CD4-positive, alpha-beta T cell (primary cell): ENCODE data around the gene SELPLG. TPM values are rescaled to one million over a fixed set of nuclear protein-coding genes. Genes with fewer than 3 reads are reported as not detected.

Experiments used
- ATAC-seq: fragments of 200-7000 bp; cut with Tn5 transposase; one replicate; pipeline ENCODE4 v1.10.0; 2022; ENCODE audit warnings: mild to moderate bottlenecking; ENCODE audit not compliant: poor library complexity
- CTCF ChIA-PET: fragments of 350-600 bp; sonication (Branson Sonifier 250); formaldehyde crosslinking; loops from one replicate; lab custom pipeline; 2021; ENCODE audit warnings: antibody characterized with exemption, inconsistent platforms; lab: Charles Lee
- POLR2A ChIA-PET: fragments of 350-600 bp; sonication (Branson Sonifier 250); formaldehyde crosslinking; loops from one replicate; lab custom pipeline; 2021; ENCODE audit warnings: antibody characterized with exemption, inconsistent platforms; lab: Charles Lee
- DNase-seq, 14 experiments: peaks; one replicate each; pipeline ENCODE4 v3.0.0-alpha.2; 2013 to 2020; ENCODE audit warnings: mixed read lengths in 2 of 14
- H3K27ac ChIP-seq, 2 donors: one replicate each; pipeline versions ENCODE4 v1.5.1 to v1.7.0; 2013; ENCODE audit warnings: low read length in 2 of 2, low read depth in 1 of 2, mild to moderate bottlenecking in 1 of 2
- H3K27me3 ChIP-seq, 2 experiments: 1 replicate in 1 of 2; 2 replicates in 1 of 2; pipeline versions ENCODE4 v1.6.1 to v1.7.0; 2013; ENCODE audit warnings: low read length in 2 of 2, control low read depth in 1 of 2, mild to moderate bottlenecking in 1 of 2, moderate library complexity in 1 of 2; ENCODE audit not compliant: insufficient read depth in 2 of 2, control insufficient read depth in 1 of 2
- H3K36me3 ChIP-seq: one replicate; pipeline ENCODE4 v1.6.1; 2013; ENCODE audit warnings: low read length, control low read depth; ENCODE audit not compliant: insufficient read depth
- H3K4me1 ChIP-seq: one replicate; pipeline ENCODE4 v1.6.1; 2013; ENCODE audit warnings: low read length, control low read depth; ENCODE audit not compliant: insufficient read depth
- H3K4me3 ChIP-seq: one replicate; pipeline ENCODE4 v1.5.1; 2013; ENCODE audit warnings: mild to moderate bottlenecking, low read length, moderate library complexity
- H3K9me3 ChIP-seq, 2 experiments: 1 replicate in 1 of 2; 2 replicates in 1 of 2; pipeline versions ENCODE4 v1.6.1 to v1.7.0; 2013; ENCODE audit warnings: low read length in 2 of 2, mild to moderate bottlenecking in 2 of 2, control low read depth in 1 of 2, moderate library complexity in 1 of 2; ENCODE audit not compliant: control insufficient read depth in 1 of 2, insufficient read depth in 1 of 2
- H3K27ac Mint-ChIP-seq: one replicate; pipeline ENCODE4 v1.8.0; 2020; ENCODE audit warnings: mixed read lengths
- H3K27me3 Mint-ChIP-seq: one replicate; pipeline ENCODE4 v1.8.0; 2021; ENCODE audit warnings: mixed read lengths
- H3K36me3 Mint-ChIP-seq: one replicate; pipeline ENCODE4 v1.8.0; 2021; ENCODE audit warnings: low read depth, mixed read lengths
- H3K4me1 Mint-ChIP-seq: one replicate; pipeline ENCODE4 v1.8.0; 2021; ENCODE audit warnings: low read depth, mixed read lengths
- H3K4me3 Mint-ChIP-seq: one replicate; pipeline ENCODE4 v1.8.0; 2020; ENCODE audit warnings: mild to moderate bottlenecking, mixed read lengths
- H3K9me3 Mint-ChIP-seq: one replicate; pipeline ENCODE4 v1.8.0; 2020; ENCODE audit warnings: mixed read lengths
- CTCF ChIP-seq: fragments of 200-600 bp; IDR thresholded peaks from one replicate; pipeline ENCODE4 v1.8.0; 2022; ENCODE audit warnings: antibody characterized with exemption, mild to moderate bottlenecking
- intact Hi-C, 2 experiments: fragments of 100-400 bp; cut with DNase I in 1 of 2; cut with micrococcal nuclease in 1 of 2; formaldehyde crosslinking; loops; one replicate each; pipeline versions ENCODE4 v1.15.1 to v1.9.0; 2023 to 2025; cut with DNase I, micrococcal nuclease
- total RNA-seq, 174 experiments: library from RNA in 2 of 174; stranded (reverse) in 2 of 174; gene quantifications; one replicate each; pipeline ENCODE4 v1.2.3 and lab custom pipeline; 2021 to 2026

Gene SELPLG
- total RNA-seq, 2 experiments from 2014 or later, result 25.7 to 27.8 TPM

GRCh38 chr12:108609537-108610335, 24.0 kb downstream of the SELPLG start:
- H3K4me3 ChIP-seq, result no peak overlapping the region
- H3K27ac ChIP-seq, result no peak overlapping the region
- no peak overlapping the region for H3K27ac Mint-ChIP-seq
- H3K9me3 ChIP-seq, result no peaks in the 10 kb centered on the region
- DNase-seq, result no peak
- H3K36me3 Mint-ChIP-seq, result no peaks in the 10 kb centered on the region
- no peaks in the 10 kb centered on the region for H3K36me3 ChIP-seq
- peaks cover 9% of the 10 kb centered on the region for H3K4me1 Mint-ChIP-seq
- POLR2A ChIA-PET, result interaction anchor here (0.7 to 1.9 kb wide), 3 partner anchors 8 to 41 kb away, joined by 3 to 7 read pairs (median 4); partner anchors contain the start of gene SELPLG
- ATAC-seq, result no peak
- intact Hi-C loops, result no loop called here
- no peak overlapping the region for H3K4me3 Mint-ChIP-seq
- no peak for TF ChIP-seq CTCF
- H3K27me3 Mint-ChIP-seq, result no peaks in the 10 kb centered on the region
- H3K27me3 ChIP-seq, result no peaks in the 10 kb centered on the region
- peaks cover 16% of the 10 kb centered on the region for H3K4me1 ChIP-seq
- no peaks in the 10 kb centered on the region for H3K9me3 Mint-ChIP-seq
- CTCF ChIA-PET, result no interaction called here

- Mint-ChIP-seq H3K36me3 (no peaks in the 10 kb centered on the region), H3K4me1 (peaks cover 9% of the 10 kb centered on the region), H3K9me3 (no peaks in the 10 kb centered on the region), H3K27ac (no peak overlapping the region), H3K4me3 (no peak overlapping the region), H3K27me3 (no peaks in the 10 kb centered on the region)
- ChIA-PET POLR2A (interaction anchor here (1.9 kb wide), 1 partner anchor 25 kb away, joined by 7 read pairs; the partner anchor contains the start of gene SELPLG), CTCF (no interaction called here)
- Histone ChIP-seq H3K27me3 (no peaks in the 10 kb centered on the region), H3K9me3 (no peaks in the 10 kb centered on the region), H3K27ac (no peak overlapping the region), H3K36me3 (no peaks in the 10 kb centered on the region), H3K4me1 (peaks cover 16% of the 10 kb centered on the region), H3K4me3 (no peak overlapping the region)
- DNase-seq (no peak), ATAC-seq (no peak)
- no peak for TF ChIP-seq CTCF
- intact Hi-C loops, result no loop called here
Observed at GRCh38 chr12:108608616-108609015, 25.1 kb downstream of the SELPLG start.

- CTCF ChIA-PET, result no interaction called here
Observed at GRCh38 chr12:108607981-108608600, 25.6 kb downstream of the SELPLG start.

More at GRCh38 chr12:108607981-108608600, 25.6 kb downstream of the SELPLG start:
- Mint-ChIP-seq H3K27ac (no peak overlapping the region), H3K4me3 (no peak overlapping the region), H3K36me3 (no peaks in the 10 kb centered on the region), H3K9me3 (no peaks in the 10 kb centered on the region), H3K27me3 (no peaks in the 10 kb centered on the region), H3K4me1 (peaks cover 9% of the 10 kb centered on the region)
- no peak for TF ChIP-seq CTCF
- H3K36me3 ChIP-seq, result no peaks in the 10 kb centered on the region
- H3K27ac ChIP-seq, result no peak overlapping the region
- intact Hi-C loops, result no loop called here
- no peak for DNase-seq
- H3K4me1 ChIP-seq, result peaks cover 12% of the 10 kb centered on the region
- POLR2A ChIA-PET, result interaction anchor here (1.9 kb wide), 1 partner anchor 25 kb away, joined by 7 read pairs; the partner anchor contains the start of gene SELPLG
- H3K9me3 ChIP-seq, result no peaks in the 10 kb centered on the region
- H3K27me3 ChIP-seq, result no peaks in the 10 kb centered on the region
- ATAC-seq, result no peak
- no peak overlapping the region for H3K4me3 ChIP-seq
